ENCODE results near the gene PHF1.
"Not testable (repeated sequence)": the region's sequence is repeated elsewhere in the genome, so short reads cannot be mapped to it uniquely, and the experiment has no call there.

The PHF1 gene

DNA sequence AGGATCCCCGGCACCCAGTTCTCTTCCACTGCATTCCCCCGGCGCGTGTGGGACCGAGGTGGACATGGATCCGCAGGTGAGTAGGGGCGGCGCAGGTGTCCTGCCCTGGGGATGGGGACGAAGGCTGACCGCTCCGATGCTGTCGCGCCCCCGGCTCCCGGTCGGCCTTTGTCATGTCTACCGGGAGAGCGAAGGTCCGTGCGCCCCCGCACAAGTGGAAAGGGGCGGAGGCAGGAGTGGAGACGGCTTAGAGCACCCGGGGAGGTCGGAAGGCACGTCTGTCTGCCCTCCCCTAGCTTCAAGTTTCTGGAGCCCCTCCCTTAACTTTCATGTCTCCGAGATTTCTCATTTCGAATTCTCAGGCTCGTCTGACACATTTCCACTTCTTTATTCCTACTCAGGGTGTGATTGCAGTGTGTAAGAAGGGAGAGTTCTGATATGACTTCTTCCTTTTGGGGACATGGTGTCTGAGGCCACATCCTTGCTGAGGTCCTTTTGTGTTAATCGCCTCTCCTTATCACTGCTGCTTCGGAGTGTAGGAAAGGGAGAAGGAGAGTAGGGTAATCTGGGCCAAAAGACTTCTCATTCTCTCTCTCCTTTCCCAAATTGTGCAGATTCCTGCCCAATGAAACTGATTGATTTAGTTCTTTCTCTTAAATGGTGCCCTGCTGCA lies 18.8 kb upstream of the PHF1 start:
- no peak for DNase-seq

GRCh38 chr6:33392595-33392948 lies 18.2 kb upstream of the PHF1 start:
- peak; percentile 19 to 37 for DNase-seq

DNA sequence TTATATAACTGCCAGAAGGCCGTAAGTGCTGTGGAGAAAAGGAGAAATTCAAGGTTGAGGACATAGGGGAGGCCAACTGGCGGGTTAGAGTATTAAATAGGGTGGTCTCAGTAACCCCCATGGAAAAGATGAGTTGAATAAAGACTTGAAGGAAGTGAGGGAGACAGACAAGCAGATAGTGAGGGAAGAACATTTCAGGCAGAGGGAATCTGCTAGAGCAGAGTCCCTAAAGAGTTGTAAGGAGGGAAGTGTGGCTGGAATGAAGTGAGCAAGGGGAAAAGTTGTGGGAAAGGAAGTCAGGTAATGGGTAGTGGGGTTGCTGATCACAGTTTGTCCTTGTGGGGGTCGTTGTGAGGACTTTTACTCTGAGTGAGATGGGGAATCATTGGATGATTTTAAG lies 17.8 kb upstream of the PHF1 start:
- no peak for DNase-seq

GRCh38 chr6:33397541-33397940 lies 13.3 kb upstream of the PHF1 start:
- no peak for DNase-seq

- not testable (repeated sequence) for DNase-seq
Measured at GRCh38 chr6:33398601-33399000, 12.2 kb upstream of the PHF1 start.

DNA sequence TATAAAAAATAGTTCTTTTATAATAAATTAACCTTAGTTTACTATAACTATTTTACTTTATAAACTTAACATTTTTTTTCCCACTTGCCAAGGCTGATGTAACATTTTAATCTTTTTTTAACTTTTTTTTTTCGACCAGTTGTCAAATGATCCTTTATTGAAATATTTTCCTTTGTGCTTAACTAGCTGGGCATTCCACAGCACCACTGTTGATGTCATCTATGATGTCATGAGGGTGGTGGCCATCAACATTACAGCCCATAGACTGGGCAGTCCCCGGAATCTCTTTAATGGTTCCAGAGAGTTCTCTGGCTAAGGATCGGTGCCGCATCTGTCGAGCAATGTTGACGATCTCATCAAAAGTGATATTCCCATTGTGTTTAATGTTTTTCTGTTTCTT lies 10.9 kb upstream of the PHF1 start:
- DNase-seq, result not testable (repeated sequence)

- no peak for DNase-seq
Measured at GRCh38 chr6:33404884-33405283, 5.9 kb upstream of the PHF1 start.

DNA sequence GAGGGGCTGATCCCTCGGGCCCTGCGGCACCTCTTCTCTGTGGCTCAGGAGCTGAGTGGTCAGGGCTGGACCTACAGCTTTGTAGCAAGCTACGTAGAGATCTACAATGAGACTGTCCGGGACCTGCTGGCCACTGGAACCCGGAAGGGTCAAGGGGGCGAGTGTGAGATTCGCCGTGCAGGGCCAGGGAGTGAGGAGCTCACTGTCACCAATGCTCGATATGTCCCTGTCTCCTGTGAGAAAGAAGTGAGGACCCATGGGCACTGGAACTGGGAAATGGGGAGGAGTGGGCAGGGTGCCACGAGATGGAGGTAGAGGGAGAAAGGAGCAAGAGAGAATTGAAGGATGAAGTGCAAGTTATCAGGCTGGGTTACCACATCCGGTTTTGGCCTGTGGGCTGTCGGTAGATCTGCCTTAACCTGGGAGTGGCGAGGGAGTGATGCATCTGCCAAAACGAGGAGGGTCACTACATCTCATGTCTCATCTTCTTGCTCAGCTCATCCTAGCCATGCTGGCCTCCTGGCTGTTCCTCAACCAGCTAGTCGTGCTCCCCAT lies 5.4 kb upstream of the PHF1 start:
- no peak for DNase-seq

DNA sequence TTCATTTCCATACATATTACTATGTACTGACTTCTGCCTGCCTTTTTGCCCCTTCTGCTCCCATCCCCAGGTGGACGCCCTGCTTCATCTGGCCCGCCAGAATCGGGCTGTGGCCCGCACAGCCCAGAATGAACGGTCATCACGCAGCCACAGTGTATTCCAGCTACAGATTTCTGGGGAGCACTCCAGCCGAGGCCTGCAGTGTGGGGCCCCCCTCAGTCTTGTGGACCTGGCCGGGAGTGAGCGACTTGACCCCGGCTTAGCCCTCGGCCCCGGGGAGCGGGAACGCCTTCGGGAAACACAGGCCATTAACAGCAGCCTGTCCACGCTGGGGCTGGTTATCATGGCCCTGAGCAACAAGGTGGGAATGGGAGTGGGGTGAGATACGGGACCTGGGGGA lies 4.7 kb upstream of the PHF1 start:
- no peak for DNase-seq

- DNase-seq, result no peak
Measured at GRCh38 chr6:33407132-33407718, 3.6 kb upstream of the PHF1 start.

DNA sequence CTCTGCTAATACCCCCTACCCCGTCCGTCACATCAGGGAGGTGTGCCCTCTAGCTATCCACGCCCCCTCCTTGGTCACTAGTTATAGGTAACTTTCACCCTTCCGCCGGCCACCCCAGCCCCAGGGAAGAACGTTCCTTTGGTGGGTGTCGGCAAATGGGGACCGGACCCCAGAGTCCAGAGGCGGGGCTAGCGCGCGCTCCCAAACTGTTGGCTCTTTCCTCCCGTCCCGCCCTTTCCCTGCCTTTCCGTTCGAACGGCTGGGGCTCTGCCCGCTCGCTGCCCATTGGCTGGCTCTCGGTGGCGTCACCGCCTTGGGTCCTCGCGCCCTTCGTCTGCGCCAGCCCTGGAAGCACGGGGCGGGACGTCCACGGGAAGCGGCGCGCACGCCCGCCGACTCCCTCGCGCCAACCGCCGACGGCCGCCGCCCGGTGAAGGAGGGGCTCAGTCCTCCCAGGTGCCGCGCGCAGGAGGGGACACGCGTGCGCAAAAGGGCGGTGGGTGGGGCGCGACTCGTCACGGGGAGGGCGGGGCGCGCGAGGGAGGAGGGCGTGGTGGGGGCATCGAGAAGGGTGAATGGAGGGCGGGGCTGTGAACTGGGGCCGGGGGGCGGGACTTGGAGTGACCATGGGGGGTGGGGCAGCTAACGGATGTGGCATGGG lies 634 bp upstream of the PHF1 start:
- DNase-seq, result peak; percentile 96 to 98

GRCh38 chr6:33411632-33412005 lies 805 bp downstream of the PHF1 start:
- no peak for DNase-seq

- no peak for DNase-seq
Measured at GRCh38 chr6:33412140-33413009, 1.6 kb downstream of the PHF1 start.

- DNase-seq, result no peak
Measured at GRCh38 chr6:33413241-33414120, 2.7 kb downstream of the PHF1 start.

GRCh38 chr6:33414592-33415271 lies 3.9 kb downstream of the PHF1 start:
- DNase-seq, result no peak

DNA sequence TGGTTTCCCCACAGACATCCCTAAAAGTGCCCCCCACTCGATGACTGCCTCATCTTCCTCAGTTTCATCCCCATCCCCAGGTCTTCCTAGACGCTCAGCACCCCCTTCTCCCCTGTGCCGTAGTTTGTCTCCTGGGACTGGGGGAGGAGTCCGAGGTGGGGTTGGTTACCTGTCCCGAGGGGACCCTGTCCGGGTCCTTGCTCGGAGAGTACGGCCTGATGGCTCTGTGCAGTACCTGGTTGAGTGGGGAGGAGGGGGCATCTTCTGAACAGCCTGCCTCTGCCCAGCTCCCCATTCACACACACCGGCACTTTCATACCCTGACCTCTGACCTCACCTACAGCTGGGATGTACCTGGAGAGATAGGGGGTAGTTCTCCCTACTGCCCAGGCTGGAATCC lies 5.0 kb downstream of the PHF1 start:
- no peak for DNase-seq

DNA sequence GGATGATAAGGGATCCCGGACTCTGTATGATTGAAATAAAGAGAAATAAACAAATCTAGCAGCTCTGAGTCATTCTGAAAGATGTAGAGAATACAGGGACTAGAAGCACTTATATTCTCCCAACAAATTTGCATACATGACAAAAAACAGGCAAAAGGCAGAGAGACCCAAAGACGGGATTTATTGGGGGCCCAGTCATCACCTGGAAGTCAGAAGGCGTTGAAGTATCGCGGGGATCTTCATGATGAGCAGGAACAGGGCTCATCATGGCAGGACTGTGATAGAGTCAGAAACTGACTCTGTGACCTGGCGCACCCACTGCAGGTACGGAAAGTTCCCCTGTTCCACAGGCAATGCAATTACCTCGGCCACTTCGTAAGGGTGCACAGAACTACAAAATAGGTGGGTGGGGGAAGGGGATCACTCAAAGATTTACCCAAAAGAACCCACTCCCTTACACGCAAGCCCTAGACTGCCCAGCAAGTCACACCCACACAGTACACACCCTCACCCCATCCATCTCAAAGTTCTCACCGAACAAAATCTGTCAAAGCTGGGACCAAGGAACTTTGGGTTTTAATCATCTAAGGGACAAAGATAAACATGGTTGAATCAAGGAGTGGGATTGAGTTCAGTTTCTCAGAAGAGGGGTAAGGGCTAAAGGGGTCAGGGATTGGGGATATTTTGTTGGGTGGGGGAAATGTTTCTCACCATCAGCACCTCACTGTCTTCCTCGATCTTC lies 5.7 kb downstream of the PHF1 start:
- DNase-seq, result no peak

DNA sequence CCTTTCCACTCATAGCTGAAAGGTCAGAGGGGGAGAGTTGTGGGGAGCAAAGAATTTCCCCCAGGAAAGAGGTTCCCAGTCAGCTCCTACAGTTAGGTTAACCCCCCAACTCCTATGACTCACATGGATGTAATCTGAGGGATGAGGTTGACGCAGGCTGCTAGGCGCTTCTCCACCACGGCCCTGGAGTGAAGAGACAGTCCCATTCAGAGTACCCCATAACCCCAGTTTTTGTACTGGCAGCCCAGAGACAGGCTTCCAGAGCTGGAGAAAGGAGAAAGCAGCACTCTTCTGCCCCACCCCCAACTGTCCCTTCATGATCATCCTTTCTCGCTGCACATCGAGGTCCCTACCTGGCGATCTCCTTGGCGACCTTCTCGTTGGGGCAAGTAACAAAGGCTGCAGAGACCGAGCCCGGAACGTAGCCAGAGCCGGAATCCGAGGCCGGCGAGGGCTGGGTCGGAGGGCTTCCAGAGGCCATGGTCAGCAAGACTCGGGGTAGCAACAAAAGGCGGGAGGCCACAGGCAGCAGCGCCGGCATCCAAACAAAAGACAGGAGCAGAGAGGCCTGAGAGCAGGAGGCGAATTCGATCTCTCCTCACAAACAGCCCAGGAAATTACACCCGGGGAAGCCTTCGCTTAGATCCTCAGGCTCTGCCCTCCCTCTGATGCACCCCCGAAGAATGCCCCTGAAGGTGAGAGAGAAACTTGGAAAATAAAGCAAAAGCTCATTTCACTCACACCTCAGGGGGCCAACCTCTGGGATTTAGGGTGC lies 6.5 kb downstream of the PHF1 start:
- DNase-seq, result no peak

DNA sequence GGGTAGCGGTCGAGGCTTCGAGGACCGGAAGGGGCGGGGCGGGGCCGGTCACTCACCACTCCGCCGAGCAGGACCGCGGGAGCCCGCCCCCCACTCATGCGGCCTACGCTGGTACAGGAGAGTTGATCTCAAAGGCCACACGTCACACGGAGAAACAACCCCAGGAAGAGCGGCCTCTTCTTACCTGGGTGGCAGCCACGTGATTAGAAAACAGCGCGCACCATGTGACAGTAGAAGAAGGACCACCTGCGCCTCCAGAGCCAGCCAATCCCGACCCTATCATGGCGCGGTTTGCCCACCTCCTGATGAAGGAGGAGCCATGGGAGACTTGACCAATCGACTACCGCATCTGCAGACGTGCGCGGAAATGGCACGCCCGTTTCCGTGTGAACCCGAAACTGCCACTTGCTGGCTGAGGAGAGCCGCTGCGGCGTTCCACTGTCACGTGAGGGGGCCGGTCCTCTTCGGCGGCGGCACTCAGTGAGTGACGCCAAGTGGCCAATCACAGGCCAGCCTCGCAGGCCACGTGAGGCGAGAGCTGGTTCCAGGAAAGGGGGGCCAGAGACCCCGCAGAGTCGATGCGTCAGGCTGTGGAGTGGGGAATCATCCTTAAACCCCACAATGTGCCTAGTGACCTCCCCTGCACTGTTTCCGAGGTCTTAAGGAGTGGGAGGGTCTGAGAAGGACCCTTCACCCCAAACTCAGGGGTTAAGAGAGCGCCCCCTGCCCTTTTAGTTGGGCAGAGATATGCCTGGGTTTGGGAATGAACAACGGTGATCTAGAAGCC lies 7.3 kb downstream of the PHF1 start, which contains the start of gene CUTA:
CUTA (minus strand) TSS at position 205 of the 787 bp plus-strand sequence; CDS start at position 98, 107 bp downstream.
- peak; percentile 98 to 100 for DNase-seq

All from NCI-H2081 (cell line).